HG02763 (cell line): ENCODE results near the gene G2E3.
"Not testable (repeated sequence)": the region's sequence is repeated elsewhere in the genome, so short reads cannot be mapped to it uniquely, and the experiment has no call there.

ENCODE experiments used
- ATAC-seq: cut with Tn5 transposase; IDR thresholded peaks from one replicate; pipeline ENCODE4 v1.9.1; 2021; ENCODE audit warnings: mild to moderate bottlenecking, moderate library complexity; ENCODE audit not compliant: unreplicated experiment

The G2E3 gene

GRCh38 chr14:30559638-30560091 is 707 bp downstream of the G2E3 start:
- no peak for ATAC-seq

GRCh38 chr14:30560581-30560980 is 1.6 kb downstream of the G2E3 start:
- ATAC-seq, result no peak

- no peak for ATAC-seq
Measured at GRCh38 chr14:30564235-30564867, 5.4 kb downstream of the G2E3 start.

DNA sequence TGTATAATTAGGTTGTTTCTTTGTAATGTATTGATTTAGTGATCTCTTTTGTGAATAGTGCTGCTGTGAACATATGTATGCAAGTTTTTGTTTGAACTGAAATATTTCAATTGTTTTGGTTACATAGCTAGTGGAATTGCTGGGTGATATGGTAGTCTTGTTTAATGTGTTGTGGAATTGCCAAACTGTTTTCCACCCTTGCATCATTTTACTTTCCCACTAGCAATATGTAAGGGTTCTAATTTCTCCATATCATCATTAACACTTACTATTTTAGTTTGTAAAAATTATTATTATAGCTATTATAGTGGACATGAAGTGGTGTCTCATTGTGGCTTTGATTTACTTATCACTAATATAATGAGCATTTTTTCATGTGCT is 5.9 kb downstream of the G2E3 start:
- ATAC-seq, result no peak

DNA sequence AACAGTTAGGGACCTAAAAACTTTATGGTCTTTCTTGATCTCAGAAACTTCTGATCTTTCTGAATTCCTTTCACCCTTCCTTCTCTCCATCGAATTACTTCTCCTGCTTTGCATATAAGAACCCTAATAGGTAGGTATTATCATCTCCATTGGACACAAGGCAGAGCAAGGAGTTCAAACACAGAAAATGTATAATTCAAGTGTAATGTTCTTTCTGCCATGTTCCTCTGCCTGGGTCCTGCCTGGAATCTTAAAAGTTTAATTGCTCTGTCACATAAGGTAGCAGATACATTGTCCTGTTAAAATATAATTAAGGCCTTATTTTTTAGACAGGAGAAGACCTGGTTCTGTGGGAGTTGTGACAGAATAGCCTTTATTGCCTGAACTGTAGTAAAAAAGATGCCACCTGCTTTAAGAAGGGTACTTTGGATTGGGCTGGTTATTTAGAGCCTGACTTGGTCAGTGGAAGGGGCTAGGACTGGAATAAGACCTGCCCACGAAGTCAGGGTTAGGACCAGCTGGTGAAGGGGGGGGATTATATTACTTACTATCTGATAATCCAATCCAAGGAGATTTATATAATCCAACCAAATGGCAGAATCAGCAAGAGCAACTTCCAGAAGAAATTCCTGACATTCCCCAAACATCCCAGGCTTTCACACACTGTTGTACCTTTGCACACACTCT is 10.4 kb downstream of the G2E3 start:
- no peak for ATAC-seq

- no peak for ATAC-seq
Measured at GRCh38 chr14:30569903-30570226, 10.9 kb downstream of the G2E3 start.

GRCh38 chr14:30572237-30572636 is 13.3 kb downstream of the G2E3 start:
- no peak for ATAC-seq

GRCh38 chr14:30572771-30573170 is 13.8 kb downstream of the G2E3 start:
- no peak for ATAC-seq

DNA sequence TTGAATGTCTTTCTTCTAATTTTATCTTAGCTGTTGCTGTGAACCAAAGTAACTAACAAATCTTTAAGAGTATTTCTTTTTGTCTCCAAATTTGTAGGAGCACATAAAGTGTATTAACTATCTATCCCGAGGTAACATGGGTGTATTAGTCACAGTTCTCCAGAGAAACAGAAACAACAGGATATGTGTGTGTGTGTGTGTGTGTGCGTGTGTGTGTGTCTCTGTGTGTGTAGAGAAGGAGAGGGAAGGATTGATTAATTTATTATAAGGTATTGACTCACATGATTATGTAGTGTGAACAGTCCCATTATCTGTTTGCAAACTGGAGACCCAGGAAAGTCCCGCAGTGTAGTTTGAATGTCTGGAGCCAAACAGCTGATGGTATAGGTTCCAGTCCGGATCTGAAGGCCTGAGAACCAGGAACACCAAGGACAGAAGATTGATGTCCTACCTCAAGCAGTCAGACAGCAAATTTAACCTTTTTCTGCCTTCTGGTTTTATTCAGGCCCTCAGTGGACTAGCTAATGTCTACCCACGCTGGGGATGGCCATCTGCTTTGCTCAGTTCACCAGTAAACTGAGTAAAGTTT is 14.4 kb downstream of the G2E3 start:
- ATAC-seq, result no peak

GRCh38 chr14:30573966-30574365 is 15.0 kb downstream of the G2E3 start:
- ATAC-seq, result no peak

DNA sequence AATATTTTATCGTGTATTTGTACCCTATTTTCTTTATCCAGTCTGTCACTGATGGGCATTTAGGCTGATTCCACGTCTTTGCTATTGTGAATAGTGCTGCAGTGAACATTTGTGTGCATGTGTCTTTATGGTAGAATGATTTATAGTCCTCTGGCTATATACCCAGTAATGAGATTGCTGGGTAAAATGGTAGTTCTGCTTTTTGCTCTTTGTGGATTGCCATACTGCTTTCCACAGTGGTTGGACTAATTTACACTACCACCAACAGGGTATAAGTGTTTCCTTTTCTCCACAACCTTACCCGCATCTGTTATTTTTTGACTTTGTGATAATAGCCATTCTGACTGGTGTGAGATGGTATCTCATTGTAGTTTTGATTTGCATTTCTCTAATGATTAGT is 15.8 kb downstream of the G2E3 start:
- not testable (repeated sequence) for ATAC-seq

GRCh38 chr14:30576333-30576732 is 17.4 kb downstream of the G2E3 start:
- ATAC-seq, result not testable (repeated sequence)

- no peak for ATAC-seq
Measured at GRCh38 chr14:30580616-30581282, 21.8 kb downstream of the G2E3 start.

GRCh38 chr14:30581283-30581625 is 22.3 kb downstream of the G2E3 start:
- ATAC-seq, result no peak

DNA sequence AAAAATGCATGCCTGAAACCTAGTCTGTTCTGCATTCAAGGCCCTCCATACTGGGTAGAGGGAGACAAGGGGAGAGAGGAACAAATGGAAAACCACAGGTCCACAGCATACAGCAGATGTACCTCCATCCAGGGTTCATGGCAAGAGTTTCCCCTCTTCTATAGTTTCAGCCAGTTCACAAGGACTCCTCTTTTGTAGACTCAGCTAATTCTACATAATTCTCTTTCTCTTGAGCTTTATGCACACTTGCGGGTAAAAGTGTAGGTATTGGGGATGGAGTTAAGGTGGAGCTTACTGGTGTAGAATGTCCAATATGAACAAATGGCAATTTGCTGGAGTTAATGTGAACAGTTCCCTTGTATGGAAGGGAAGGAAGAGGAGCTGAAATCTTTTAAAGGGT is 23.4 kb downstream of the G2E3 start:
- no peak for ATAC-seq

DNA sequence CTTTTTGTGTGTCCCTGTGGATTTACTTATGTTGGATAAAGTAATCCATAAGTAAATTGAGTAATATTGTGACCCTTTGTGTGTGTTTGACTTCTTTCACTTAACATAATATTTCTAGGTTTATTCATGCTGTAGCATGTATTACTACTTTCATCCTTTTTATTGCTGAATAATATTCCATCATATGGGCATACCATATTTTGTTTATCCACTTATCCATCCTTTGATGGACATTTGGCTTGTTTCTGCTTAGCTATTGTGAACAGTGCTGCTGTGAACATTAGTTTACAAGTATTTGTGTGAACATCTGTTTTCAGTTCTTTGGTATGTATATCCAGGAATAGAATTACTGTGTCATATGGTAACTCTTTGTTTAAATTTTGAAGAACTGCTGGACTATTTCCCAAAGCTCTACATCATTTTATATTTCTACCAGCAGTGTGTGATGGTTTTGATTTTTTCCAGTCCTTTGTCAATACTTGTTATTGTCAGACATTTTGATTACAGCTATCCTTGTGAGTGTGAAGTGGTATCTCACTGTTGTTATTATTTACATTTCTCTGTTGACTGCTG is 25.2 kb downstream of the G2E3 start:
- ATAC-seq, result no peak

- no peak for ATAC-seq
Measured at GRCh38 chr14:30585204-30585603, 26.2 kb downstream of the G2E3 start.

DNA sequence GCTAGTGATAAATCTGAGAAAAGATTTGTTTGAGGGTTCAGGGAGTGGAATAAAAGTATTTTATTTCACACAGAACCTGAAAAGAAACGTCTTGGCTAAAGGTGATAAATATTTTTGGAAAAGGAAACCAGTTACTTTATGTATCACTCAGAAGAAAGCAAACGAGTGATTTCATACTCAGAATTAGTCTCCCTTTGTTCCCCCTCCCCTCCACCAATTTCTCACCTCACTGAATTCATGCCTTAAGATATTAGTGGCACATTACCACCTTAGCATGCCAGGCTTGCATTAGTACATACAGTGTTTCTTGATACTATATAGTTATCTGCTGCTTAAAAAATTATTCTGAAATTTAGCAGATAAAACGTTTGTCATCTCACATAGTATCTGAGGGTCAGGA is 28.2 kb downstream of the G2E3 start:
- ATAC-seq, result no peak

GRCh38 chr14:30588873-30589272 is 29.9 kb downstream of the G2E3 start:
- no peak for ATAC-seq

DNA sequence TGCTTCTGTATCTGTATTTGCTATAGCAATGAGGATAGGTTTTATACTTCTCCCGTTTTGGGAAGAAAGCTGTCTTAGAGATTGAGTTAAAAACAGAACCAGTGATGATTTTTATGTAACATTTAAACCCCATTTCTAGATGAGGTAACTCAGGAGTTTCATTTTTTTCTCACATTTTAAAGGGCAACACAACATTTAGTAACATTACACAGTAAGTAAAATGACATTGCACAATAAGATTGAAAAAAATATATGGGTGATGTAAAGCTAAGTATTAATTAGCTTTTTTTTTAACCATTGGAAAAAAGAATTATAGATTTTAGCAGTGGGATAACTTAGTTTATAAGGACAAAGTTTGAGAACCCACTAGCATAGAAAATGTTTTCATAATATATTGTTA is 38.0 kb downstream of the G2E3 start:
- no peak for ATAC-seq

GRCh38 chr14:30597504-30597903 is 38.5 kb downstream of the G2E3 start:
- no peak for ATAC-seq
